GM21723 (cell line): Measurements from ENCODE around the gene PEDS1.
"Not testable (repeated sequence)": the region's sequence is repeated elsewhere in the genome, so short reads cannot be mapped to it uniquely, and the experiment has no call there.

Source experiments
- ATAC-seq: cut with Tn5 transposase; IDR thresholded peaks from one replicate; pipeline ENCODE4 v1.9.1; 2021; ENCODE audit warnings: mild to moderate bottlenecking, moderate library complexity; ENCODE audit not compliant: unreplicated experiment

The PEDS1 gene

GRCh38 chr20:50136822-50137599, 16.5 kb downstream of the PEDS1 start:
- no peak for ATAC-seq

- not testable (repeated sequence) for ATAC-seq
Observed at GRCh38 chr20:50135157-50135556, 18.4 kb downstream of the PEDS1 start.

GRCh38 chr20:50133474-50134217, 19.9 kb downstream of the PEDS1 start:
- ATAC-seq = no peak

GRCh38 chr20:50133041-50133440, 20.5 kb downstream of the PEDS1 start:
- no peak for ATAC-seq

- no peak for ATAC-seq
Observed at GRCh38 chr20:50130995-50131394, 22.5 kb downstream of the PEDS1 start.

GRCh38 chr20:50130356-50130723, 23.2 kb downstream of the PEDS1 start:
- no peak for ATAC-seq

GRCh38 chr20:50129662-50130355, 23.7 kb downstream of the PEDS1 start:
- no peak for ATAC-seq

- no peak for ATAC-seq
Observed at GRCh38 chr20:50128520-50128905, 25.0 kb downstream of the PEDS1 start.

- ATAC-seq = no peak
Observed at GRCh38 chr20:50127587-50128519, 25.7 kb downstream of the PEDS1 start.

- no peak for ATAC-seq
Observed at GRCh38 chr20:50126662-50127061, 26.9 kb downstream of the PEDS1 start.

GRCh38 chr20:50125279-50125678, 28.2 kb downstream of the PEDS1 start:
- no peak for ATAC-seq

GRCh38 chr20:50124496-50124895, 29.0 kb downstream of the PEDS1 start:
- no peak for ATAC-seq

GRCh38 chr20:50123418-50123817, 30.1 kb downstream of the PEDS1 start:
- ATAC-seq = no peak

GRCh38 chr20:50122763-50123162, 30.8 kb downstream of the PEDS1 start:
- ATAC-seq = no peak

- ATAC-seq = no peak
Observed at GRCh38 chr20:50121858-50122271, 31.7 kb downstream of the PEDS1 start.

GRCh38 chr20:50120935-50121693, 32.4 kb downstream of the PEDS1 start:
- ATAC-seq = no peak

GRCh38 chr20:50118203-50118602, 35.3 kb downstream of the PEDS1 start:
- ATAC-seq = no peak

GRCh38 chr20:50116368-50116999, 37.0 kb downstream of the PEDS1 start:
- ATAC-seq = no peak

- peak; percentile 76 for ATAC-seq
Observed at GRCh38 chr20:50115591-50116367, 37.7 kb downstream of the PEDS1 start.
